Stimulated activated CD4-positive, alpha-beta T cell treated with anti-CD3 and anti-CD28 coated beads, Interleukin-4, amount 100 ng/mL, for 1 hour (primary cell): ENCODE measurements around the gene ZHX3.

ENCODE experiments used
- DNase-seq: peaks from one replicate; pipeline ENCODE4 v3.0.0-alpha.2; 2020

ZHX3 gene

GRCh38 chr20:41168281-41169161, 149.0 kb downstream of the ZHX3 start:
- DNase-seq, result no peak

- no peak for DNase-seq
Observed at GRCh38 chr20:41167481-41168253, 149.9 kb downstream of the ZHX3 start.

- DNase-seq, result no peak
Observed at GRCh38 chr20:41167118-41167470, 150.4 kb downstream of the ZHX3 start.

- no peak for DNase-seq
Observed at GRCh38 chr20:41166201-41167117, 151.1 kb downstream of the ZHX3 start.

GRCh38 chr20:41165001-41165882, 152.3 kb downstream of the ZHX3 start:
- DNase-seq, result no peak

GRCh38 chr20:41163821-41164220, 153.7 kb downstream of the ZHX3 start:
- DNase-seq, result no peak

- DNase-seq, result no peak
Observed at GRCh38 chr20:41162396-41162795, 155.1 kb downstream of the ZHX3 start.

GRCh38 chr20:41161886-41162285, 155.6 kb downstream of the ZHX3 start:
- DNase-seq, result no peak

GRCh38 chr20:41160686-41161085, 156.8 kb downstream of the ZHX3 start:
- DNase-seq, result no peak

- DNase-seq, result no peak
Observed at GRCh38 chr20:41159547-41159946, 158.0 kb downstream of the ZHX3 start.

GRCh38 chr20:41158082-41158625, 159.4 kb downstream of the ZHX3 start:
- no peak for DNase-seq

GRCh38 chr20:41155261-41155660, 162.3 kb downstream of the ZHX3 start:
- no peak for DNase-seq

- DNase-seq, result no peak
Observed at GRCh38 chr20:41154436-41155176, 162.9 kb downstream of the ZHX3 start.

- DNase-seq, result no peak
Observed at GRCh38 chr20:41152108-41152757, 165.3 kb downstream of the ZHX3 start.

GRCh38 chr20:41151134-41151869, 166.2 kb downstream of the ZHX3 start:
- DNase-seq, result no peak

- DNase-seq, result no peak
Observed at GRCh38 chr20:41150664-41151063, 166.9 kb downstream of the ZHX3 start.

- no peak for DNase-seq
Observed at GRCh38 chr20:41148942-41149341, 168.6 kb downstream of the ZHX3 start.

- no peak for DNase-seq
Observed at GRCh38 chr20:41147767-41148191, 169.8 kb downstream of the ZHX3 start.

GRCh38 chr20:41145821-41146620, 171.5 kb downstream of the ZHX3 start:
- DNase-seq, result no peak
